HEK293 (cell line): ENCODE data around the gene PC.

ENCODE experiments used
- CTCF ChIP-seq: fragments of 450-650 bp; formaldehyde crosslinking; IDR thresholded peaks from 2 replicates; pipeline ENCODE4 v1.5.1; 2016; ENCODE audit warnings: missing biosample characterization, missing genetic modification characterization
- TCF7L2 ChIP-seq: IDR thresholded peaks from 2 replicates; pipeline ENCODE4 v1.6.1; 2011; ENCODE audit warnings: low read depth, mild to moderate bottlenecking, inconsistent platforms, low read length, moderate library complexity, borderline replicate concordance
- ZBTB44 ChIP-seq: fragments of 450-650 bp; IDR thresholded peaks from 2 replicates; pipeline ENCODE4 v1.5.1; 2018; ENCODE audit warnings: missing biosample characterization, mild to moderate bottlenecking, missing genetic modification characterization
- ZNF114 ChIP-seq: fragments of 450-650 bp; formaldehyde crosslinking; IDR thresholded peaks from 2 replicates; pipeline ENCODE4 v1.5.0; 2017; ENCODE audit warnings: missing biosample characterization, missing genetic modification characterization
- ZNF140 ChIP-seq: fragments of 450-650 bp; formaldehyde crosslinking; IDR thresholded peaks from 2 replicates; pipeline ENCODE4 v1.5.1; 2016; ENCODE audit warnings: missing biosample characterization, missing genetic modification characterization
- ZNF146 ChIP-seq: fragments of 450-650 bp; formaldehyde crosslinking; IDR thresholded peaks from 2 replicates; pipeline ENCODE4 v1.5.1; 2016; ENCODE audit warnings: missing biosample characterization, missing genetic modification characterization
- ZNF2 ChIP-seq: fragments of 450-650 bp; formaldehyde crosslinking; IDR thresholded peaks from 2 replicates; pipeline ENCODE4 v1.5.1; 2016; ENCODE audit warnings: missing biosample characterization, missing genetic modification characterization
- ZNF449 ChIP-seq: fragments of 450-650 bp; formaldehyde crosslinking; IDR thresholded peaks from 2 replicates; pipeline ENCODE4 v1.5.1; 2017; ENCODE audit warnings: missing biosample characterization, mild to moderate bottlenecking, missing genetic modification characterization, moderate library complexity
- ZNF580 ChIP-seq: fragments of 450-650 bp; formaldehyde crosslinking; IDR thresholded peaks from 2 replicates; pipeline ENCODE4 v1.5.1; 2016; ENCODE audit warnings: missing biosample characterization, missing genetic modification characterization
- ZNF624 ChIP-seq: fragments of 450-650 bp; formaldehyde crosslinking; IDR thresholded peaks from 2 replicates; pipeline ENCODE4 v1.5.1; 2017; ENCODE audit warnings: missing biosample characterization, missing genetic modification characterization
- ZNF76 ChIP-seq: fragments of 450-650 bp; formaldehyde crosslinking; IDR thresholded peaks from 2 replicates; pipeline ENCODE4; 2016; ENCODE audit warnings: low read depth, missing biosample characterization, missing genetic modification characterization, borderline replicate concordance
- ZNF785 ChIP-seq: fragments of 450-650 bp; formaldehyde crosslinking; IDR thresholded peaks from 2 replicates; pipeline ENCODE4 v1.5.1; 2016; ENCODE audit warnings: missing biosample characterization, missing genetic modification characterization

GRCh38 chr11:66870131-66870530 lies 88.1 kb downstream of the PC start:
- TF ChIP-seq CTCF (no peak), ZNF580 (tag by site-specific recombination) (no peak), TCF7L2 (no peak), ZNF449 (tag by site-specific recombination) (no peak), ZNF146 (tag by site-specific recombination) (no peak), ZNF140 (tag by site-specific recombination) (no peak), ZBTB44 (tag by site-specific recombination) (no peak), ZNF2 (tag by site-specific recombination) (no peak), ZNF785 (no peak), ZNF114 (tag by site-specific recombination) (no peak), ZNF624 (tag by site-specific recombination) (no peak), ZNF76 (tag by site-specific recombination) (no peak)
